HCT116 (cell line): ENCODE measurements around the gene SLA2. TPM values are rescaled to one million over a fixed set of nuclear protein-coding genes. Genes with fewer than 3 reads are reported as not detected.
A peak's percentile ranks its signal among the peaks of the same experiment; 100 is the strongest.

Experiments used
- ATAC-seq: fragments of 200-7000 bp; cut with Tn5 transposase; 2 replicates; pipeline ENCODE4 v1.9.1; 2020; ENCODE audit warnings: mild to moderate bottlenecking, moderate library complexity
- BruUV-seq: library from RNA; stranded (reverse); fragments of 400-500 nt; replicated peaks from 2 replicates; lab custom pipeline; 2021; lab: Mats Ljungman, UMichigan
- CTCF ChIA-PET: fragments of 300-600 bp; sonication (Branson Sonifier 250); formaldehyde crosslinking; loops from one replicate; lab custom pipeline; 2021; ENCODE audit warnings: antibody characterized with exemption; lab: Charles Lee
- POLR2A ChIA-PET: fragments of 300-600, 350-600 bp; sonication (Branson Sonifier 250); formaldehyde crosslinking; loops from one replicate; lab custom pipeline; 2021; ENCODE audit warnings: antibody characterized with exemption; lab: Charles Lee
- RAD21 ChIA-PET, 2 experiments: fragments of 300-600 bp; sonication (Branson Sonifier 250); formaldehyde crosslinking; loops; one replicate each; lab custom pipeline; 2023; ENCODE audit warnings: low total read pairs in 2 of 2; ENCODE audit not compliant: uncharacterized antibody in 2 of 2, unreplicated experiment in 2 of 2, low non-redundant PET in 1 of 2; lab: Charles Lee
- DNase-seq: peaks from one replicate; pipeline ENCODE4 v3.0.0-alpha.2; 2010; ENCODE audit warnings: low read depth, low spot score
- H2AFZ ChIP-seq: fragments of 200-600 bp; shearing (Covaris generic), sonication (generic); 2 replicates; pipeline ENCODE4 v1.6.1; 2017; ENCODE audit warnings: low read depth, mixed run types, mixed read lengths, antibody characterized with exemption, low read length; ENCODE audit not compliant: poor library complexity, severe bottlenecking
- H3K27ac ChIP-seq: 2 replicates; pipeline ENCODE4 v1.5.1; 2012; ENCODE audit warnings: low read depth, low read length
- H3K27me3 ChIP-seq: fragments of 200-600 bp; sonication (generic); 2 replicates; pipeline ENCODE4 v1.6.1; 2016; ENCODE audit warnings: mixed run types, low read length, mixed read lengths; ENCODE audit not compliant: insufficient read depth
- H3K36me3 ChIP-seq, 2 experiments: fragments of 200-500 bp in 1 of 2; fragments of 200-600 bp in 1 of 2; sonication (Bioruptor generic) in 1 of 2; sonication (generic) in 1 of 2; 2 replicates each; pipeline versions ENCODE4 v1.5.1 to v1.6.1; 2014 to 2016; ENCODE audit warnings: low read length in 2 of 2, inconsistent platforms in 1 of 2, mixed read lengths in 1 of 2, mixed run types in 1 of 2; ENCODE audit not compliant: insufficient read depth in 2 of 2, control insufficient read depth in 1 of 2
- H3K4me1 ChIP-seq, 2 experiments: fragments of 200-600 bp in 1 of 2; sonication (generic) in 1 of 2; 2 replicates each; pipeline versions ENCODE4 v1.5.1 to v1.6.1; 2012 to 2017; ENCODE audit warnings: low read length in 2 of 2, inconsistent platforms in 1 of 2, mild to moderate bottlenecking in 1 of 2, mixed read lengths in 1 of 2, mixed run types in 1 of 2, moderate library complexity in 1 of 2; ENCODE audit not compliant: insufficient read depth in 2 of 2, control insufficient read depth in 1 of 2
- H3K4me2 ChIP-seq: fragments of 200-600 bp; sonication (generic); 2 replicates; pipeline ENCODE4 v1.6.1; 2017; ENCODE audit warnings: mixed run types, low read length, mixed read lengths
- H3K4me3 ChIP-seq, 2 experiments: fragments of 200-600 bp in 1 of 2; sonication (generic) in 1 of 2; replicated peaks in 1 of 2; 2 replicates each; pipeline ENCODE4 v1.5.1; 2011 to 2016; ENCODE audit warnings: low read length in 2 of 2, control low read depth in 1 of 2, low read depth in 1 of 2, mild to moderate bottlenecking in 1 of 2, mixed read lengths in 1 of 2, mixed run types in 1 of 2
- H3K79me2 ChIP-seq: fragments of 200-600 bp; sonication (generic); 2 replicates; pipeline ENCODE4 v1.6.1; 2017; ENCODE audit warnings: mild to moderate bottlenecking, mixed run types, low read length, moderate library complexity, mixed read lengths; ENCODE audit not compliant: insufficient read depth
- H3K9ac ChIP-seq: fragments of 200-600 bp; sonication (generic); 2 replicates; pipeline ENCODE4 v1.6.1; 2016; ENCODE audit warnings: low read length, mixed read lengths
- H3K9me2 ChIP-seq: fragments of 200-600 bp; sonication (generic), shearing (Covaris generic); 2 replicates; pipeline ENCODE4 v1.6.1; 2017; ENCODE audit warnings: mixed run types, mild to moderate bottlenecking, moderate library complexity; ENCODE audit not compliant: insufficient read depth
- H3K9me3 ChIP-seq, 2 experiments: fragments of 200-500 bp in 1 of 2; fragments of 200-600 bp in 1 of 2; sonication (Bioruptor generic) in 1 of 2; sonication (generic) in 1 of 2; 2 replicates each; pipeline ENCODE4 v1.6.1; 2014 to 2017; ENCODE audit warnings: low read length in 2 of 2, mixed read lengths in 2 of 2, inconsistent platforms in 1 of 2, low read depth in 1 of 2, mild to moderate bottlenecking in 1 of 2, mixed run types in 1 of 2, moderate library complexity in 1 of 2; ENCODE audit not compliant: control insufficient read depth in 1 of 2, insufficient read depth in 1 of 2
- H4K20me1 ChIP-seq: fragments of 200-600 bp; sonication (generic), shearing (Covaris generic); 2 replicates; pipeline ENCODE4 v1.6.1; 2017; ENCODE audit warnings: mixed run types, mild to moderate bottlenecking, moderate library complexity; ENCODE audit not compliant: insufficient read depth
- CBX3 ChIP-seq: IDR thresholded peaks from 2 replicates; pipeline ENCODE4 v1.6.1; 2012; ENCODE audit warnings: low read depth
- CEBPB ChIP-seq: IDR thresholded peaks from 2 replicates; pipeline ENCODE4 v1.6.1; 2012; ENCODE audit warnings: low read depth
- EGR1 ChIP-seq: IDR thresholded peaks from 2 replicates; pipeline ENCODE4 v1.6.1; 2012; ENCODE audit warnings: low read depth
- ELF1 ChIP-seq: IDR thresholded peaks from 2 replicates; pipeline ENCODE4 v1.6.1; 2012; ENCODE audit warnings: low read depth, borderline replicate concordance
- FOSL1 ChIP-seq: IDR thresholded peaks from 2 replicates; pipeline ENCODE4 v1.6.1; 2012; ENCODE audit warnings: low read depth
- JUND ChIP-seq: IDR thresholded peaks from 2 replicates; pipeline ENCODE4 v1.6.1; 2012
- MAX ChIP-seq: IDR thresholded peaks from 2 replicates; pipeline ENCODE4 v1.6.1; 2012
- POLR2A ChIP-seq: IDR thresholded peaks from 2 replicates; pipeline ENCODE4 v1.7.0; 2011; ENCODE audit warnings: borderline replicate concordance; ENCODE audit not compliant: insufficient read depth, insufficient read length; ENCODE audit errors: extremely low read depth
- POLR2AphosphoS5 ChIP-seq: IDR thresholded peaks from 2 replicates; pipeline ENCODE4 v1.6.1; 2011; ENCODE audit warnings: mild to moderate bottlenecking, low read depth, low read length, moderate library complexity
- RAD21 ChIP-seq: IDR thresholded peaks from 2 replicates; pipeline ENCODE4 v1.6.1; 2012; ENCODE audit warnings: low read depth, mild to moderate bottlenecking
- SIN3A ChIP-seq: IDR thresholded peaks from 2 replicates; pipeline ENCODE4 v1.6.1; 2012; ENCODE audit warnings: low read depth
- YY1 ChIP-seq: IDR thresholded peaks from 2 replicates; pipeline ENCODE4 v1.6.1; 2011; ENCODE audit warnings: low read length, low read depth, moderate library complexity, mild to moderate bottlenecking; ENCODE audit not compliant: insufficient replicate concordance; ENCODE audit errors: extremely low read depth
- ZFX ChIP-seq: fragments of 450-650 bp; IDR thresholded peaks from 2 replicates; pipeline ENCODE4 v1.6.1; 2017
- intact Hi-C: fragments of 100-400 bp; cut with micrococcal nuclease; formaldehyde crosslinking; loops from 2 replicates; pipeline ENCODE4 v1.10.0; 2022
- total RNA-seq: library from RNA; stranded (reverse); gene quantifications from one replicate; pipeline ENCODE4 v1.2.1, GENCODE V29; 2021; ENCODE audit not compliant: unreplicated experiment
- TF ChIP-seq, protein P1 (sequence below): IDR thresholded peaks from 2 replicates; pipeline ENCODE4 v1.6.1; 2012; ENCODE audit warnings: low read depth

The SLA2 gene
- total RNA-seq, 1 experiment from 2014 or later, result 0.12 TPM

- TF ChIP-seq, protein P1, sequence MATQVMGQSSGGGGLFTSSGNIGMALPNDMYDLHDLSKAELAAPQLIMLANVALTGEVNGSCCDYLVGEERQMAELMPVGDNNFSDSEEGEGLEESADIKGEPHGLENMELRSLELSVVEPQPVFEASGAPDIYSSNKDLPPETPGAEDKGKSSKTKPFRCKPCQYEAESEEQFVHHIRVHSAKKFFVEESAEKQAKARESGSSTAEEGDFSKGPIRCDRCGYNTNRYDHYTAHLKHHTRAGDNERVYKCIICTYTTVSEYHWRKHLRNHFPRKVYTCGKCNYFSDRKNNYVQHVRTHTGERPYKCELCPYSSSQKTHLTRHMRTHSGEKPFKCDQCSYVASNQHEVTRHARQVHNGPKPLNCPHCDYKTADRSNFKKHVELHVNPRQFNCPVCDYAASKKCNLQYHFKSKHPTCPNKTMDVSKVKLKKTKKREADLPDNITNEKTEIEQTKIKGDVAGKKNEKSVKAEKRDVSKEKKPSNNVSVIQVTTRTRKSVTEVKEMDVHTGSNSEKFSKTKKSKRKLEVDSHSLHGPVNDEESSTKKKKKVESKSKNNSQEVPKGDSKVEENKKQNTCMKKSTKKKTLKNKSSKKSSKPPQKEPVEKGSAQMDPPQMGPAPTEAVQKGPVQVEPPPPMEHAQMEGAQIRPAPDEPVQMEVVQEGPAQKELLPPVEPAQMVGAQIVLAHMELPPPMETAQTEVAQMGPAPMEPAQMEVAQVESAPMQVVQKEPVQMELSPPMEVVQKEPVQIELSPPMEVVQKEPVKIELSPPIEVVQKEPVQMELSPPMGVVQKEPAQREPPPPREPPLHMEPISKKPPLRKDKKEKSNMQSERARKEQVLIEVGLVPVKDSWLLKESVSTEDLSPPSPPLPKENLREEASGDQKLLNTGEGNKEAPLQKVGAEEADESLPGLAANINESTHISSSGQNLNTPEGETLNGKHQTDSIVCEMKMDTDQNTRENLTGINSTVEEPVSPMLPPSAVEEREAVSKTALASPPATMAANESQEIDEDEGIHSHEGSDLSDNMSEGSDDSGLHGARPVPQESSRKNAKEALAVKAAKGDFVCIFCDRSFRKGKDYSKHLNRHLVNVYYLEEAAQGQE, result no peak
- TF ChIP-seq MAX, result peak; percentile 88
- TF ChIP-seq ELF1, result no peak; the same call in 1 of the 2 replicates
- TF ChIP-seq EGR1, result no peak
- TF ChIP-seq ZFX, result peak; percentile 86
Measured at GRCh38 chr20:36605399-36606157, 40.4 kb downstream of the SLA2 start, which contains the start of gene RAB5IF (continued).

- peak overlapping the region; percentile 88 for H3K9ac ChIP-seq
- intact Hi-C loops, result loop anchor here (1.0 to 10.0 kb wide), 2 partner anchors 49 to 130 kb away; no protein-coding TSS in a partner anchor
- TF ChIP-seq RAD21 (no peak), POLR2AphosphoS5 (no peak), ELF1 (no peak), JUND (no peak), CBX3 (no peak), FOSL1 (no peak), CEBPB (no peak), SIN3A (no peak), ZFX (no peak), YY1 (no peak), POLR2A (no peak)
- TF ChIP-seq, protein P1, result no peak
Measured at GRCh38 chr20:36604952-36605398, 41.0 kb downstream of the SLA2 start.

More at GRCh38 chr20:36604952-36605398, 41.0 kb downstream of the SLA2 start:
- ChIA-PET RAD21 (no interaction called here), CTCF (interaction anchor here (0.5 to 2.0 kb wide), 15 partner anchors 9 to 315 kb away, joined by 3 to 12 read pairs (median 5); partner anchors contain the start of genes MYL9 and TGIF2), POLR2A (interaction anchor here (0.6 to 2.5 kb wide), 10 partner anchors 9 to 69 kb away, joined by 3 to 13 read pairs (median 4); partner anchors contain the start of genes MYL9 and TGIF2)
- H4K20me1 ChIP-seq, result no peaks in the 10 kb centered on the region
- peak overlapping the region; percentile 88 for H3K27ac ChIP-seq
- H3K9me3 ChIP-seq, result no peaks in the 10 kb centered on the region
- peaks cover 44% of the 10 kb centered on the region for H3K79me2 ChIP-seq
- no peak overlapping the region for H2AFZ ChIP-seq
- peak overlapping the region; percentile 93 for H3K4me2 ChIP-seq
- H3K4me1 ChIP-seq, result peaks cover 23 to 30% of the 10 kb centered on the region in 2 experiments
- TSS peak; percentile 95 for BruUV-seq
- H3K36me3 ChIP-seq, result peaks cover 6 to 23% of the 10 kb centered on the region in 2 experiments; a peak in 3 of 4 replicates
- H3K27me3 ChIP-seq, result no peaks in the 10 kb centered on the region
- DNase-seq (peak; percentile 31), ATAC-seq (peak; percentile 48)
- no peaks in the 10 kb centered on the region for H3K9me2 ChIP-seq
- H3K4me3 ChIP-seq, result peak overlapping the region; percentile 76 to 100
